Endodermal cell (in vitro differentiated cells): Measurements from ENCODE around the gene DYNLRB2. TPM values are rescaled to one million over a fixed set of nuclear protein-coding genes. Genes with fewer than 3 reads are reported as not detected.

Source experiments
- DNase-seq: peaks from one replicate; pipeline ENCODE4 v3.0.0-alpha.2; 2017
- H3K27ac ChIP-seq: 2 replicates; pipeline ENCODE4 v1.5.1; 2013; ENCODE audit warnings: mild to moderate bottlenecking, low read depth, low read length, moderate library complexity
- H3K27me3 ChIP-seq: 2 replicates; pipeline ENCODE4 v1.6.1; 2013; ENCODE audit warnings: mild to moderate bottlenecking, low read length, moderate library complexity; ENCODE audit not compliant: insufficient read depth, control insufficient read depth, poor library complexity, severe bottlenecking
- H3K36me3 ChIP-seq: 2 replicates; pipeline ENCODE4 v1.7.0; 2013; ENCODE audit warnings: mild to moderate bottlenecking, low read length, moderate library complexity; ENCODE audit not compliant: control insufficient read depth, insufficient read depth
- H3K4me1 ChIP-seq: one replicate; pipeline ENCODE4 v1.7.0; 2013; ENCODE audit warnings: low read length; ENCODE audit not compliant: control insufficient read depth, insufficient read depth
- H3K4me3 ChIP-seq: 2 replicates; pipeline ENCODE4 v1.5.1; 2013; ENCODE audit warnings: mild to moderate bottlenecking, low read length, moderate library complexity
- H3K9ac ChIP-seq: 2 replicates; pipeline ENCODE4 v1.6.1; 2013; ENCODE audit warnings: mild to moderate bottlenecking, low read length, moderate library complexity; ENCODE audit not compliant: poor library complexity, severe bottlenecking; ENCODE audit errors: extremely low read depth
- H3K9me3 ChIP-seq: 2 replicates; pipeline ENCODE4 v1.6.1; 2013; ENCODE audit warnings: mild to moderate bottlenecking, low read length, moderate library complexity; ENCODE audit not compliant: control insufficient read depth
- H3K27ac Mint-ChIP-seq: 2 replicates; pipeline ENCODE4 v1.8.0; 2020; ENCODE audit warnings: mixed read lengths
- H3K27me3 Mint-ChIP-seq: 2 replicates; pipeline ENCODE4 v1.8.0; 2021; ENCODE audit warnings: mild to moderate bottlenecking, mixed read lengths; ENCODE audit not compliant: insufficient read depth
- H3K36me3 Mint-ChIP-seq: 2 replicates; pipeline ENCODE4 v1.8.0; 2020; ENCODE audit warnings: low read depth, mixed read lengths
- H3K4me1 Mint-ChIP-seq: 2 replicates; pipeline ENCODE4 v1.8.0; 2020; ENCODE audit warnings: mixed read lengths
- H3K4me3 Mint-ChIP-seq: 2 replicates; pipeline ENCODE4 v1.8.0; 2020; ENCODE audit warnings: mild to moderate bottlenecking, moderate library complexity, mixed read lengths
- H3K9me3 Mint-ChIP-seq: 2 replicates; pipeline ENCODE4 v1.8.0; 2020; ENCODE audit warnings: mild to moderate bottlenecking, mixed read lengths
- CTCF ChIP-seq: fragments of 200-600 bp; sonication (generic); conservative IDR thresholded peaks from 2 replicates; pipeline ENCODE4 v1.5.0; 2021; ENCODE audit warnings: antibody characterized with exemption, mild to moderate bottlenecking
- WGBS, 2 experiments: methylation state at CpG; one replicate each; pipeline versions ENCODE4 v1.1.5 to v1.1.7; 2013; ENCODE audit warnings: missing lambda C conversion rate in 2 of 2, mixed read lengths in 1 of 2; ENCODE audit not compliant: insufficient coverage in 1 of 2, insufficient read length in 1 of 2; 5-methylcytosine and 5-hydroxymethylcytosine counted together
- total RNA-seq, 2 donors: library from RNA; stranded (reverse); fragmentation: NEBNext Ultra II Directional in 1 of 2; extraction: Animal tissue kit (Norgen Biotek cat#: 25700) in 1 of 2; gene quantifications; 2 replicates in 1 of 2; 3 replicates in 1 of 2; pipeline ENCODE4 v1.2.1, GENCODE V29; 2021

DYNLRB2 gene
- total RNA-seq, 2 donors from 2014 or later = not detected

- Mint-ChIP-seq H3K36me3 (no peaks in the 10 kb centered on the region), H3K9me3 (no peaks in the 10 kb centered on the region), H3K27ac (no peak overlapping the region), H3K4me1 (no peaks in the 10 kb centered on the region), H3K27me3 (peaks cover 22% of the 10 kb centered on the region), H3K4me3 (no peak overlapping the region)
- H3K9ac ChIP-seq = no peak overlapping the region
- no peak for DNase-seq
- no peaks in the 10 kb centered on the region for H3K36me3 ChIP-seq
- TF ChIP-seq CTCF = no peak
- H3K27ac ChIP-seq = no peak overlapping the region
- peaks cover 36% of the 10 kb centered on the region for H3K27me3 ChIP-seq
- H3K4me1 ChIP-seq = no peaks in the 10 kb centered on the region
- no peak overlapping the region for H3K4me3 ChIP-seq
- whole genome bisulfite sequencing, 2 experiments = 92% methylated on average over 2 of the region's 2 CpGs; no CpG with 5 or more reads in 1 of the 2 experiments
- H3K9me3 ChIP-seq = no peaks in the 10 kb centered on the region
These were observed 6.4 kb downstream of the DYNLRB2 start for GRCh38 chr16:80547145-80547544.

GRCh38 chr16:80552277-80552676 lies 11.5 kb downstream of the DYNLRB2 start:
- DNase-seq = no peak
- Mint-ChIP-seq H3K27me3 (peaks cover 6% of the 10 kb centered on the region), H3K9me3 (no peaks in the 10 kb centered on the region), H3K36me3 (no peaks in the 10 kb centered on the region), H3K4me3 (no peak overlapping the region), H3K27ac (no peak overlapping the region), H3K4me1 (no peaks in the 10 kb centered on the region)
- H3K9ac ChIP-seq = no peak overlapping the region
- no peaks in the 10 kb centered on the region for H3K9me3 ChIP-seq
- no peaks in the 10 kb centered on the region for H3K4me1 ChIP-seq
- TF ChIP-seq CTCF = no peak
- no peak overlapping the region for H3K4me3 ChIP-seq
- no peak overlapping the region for H3K27ac ChIP-seq
- peaks cover 34% of the 10 kb centered on the region for H3K27me3 ChIP-seq
- H3K36me3 ChIP-seq = no peaks in the 10 kb centered on the region
- 77 to 82% methylated on average over 5 of the region's 5 CpGs for whole genome bisulfite sequencing, 2 experiments

- WGBS, 2 experiments = 42 to 50% methylated on average over 1 to 2 of the region's 2 CpGs
- Histone ChIP-seq H3K36me3 (no peaks in the 10 kb centered on the region), H3K4me3 (no peak overlapping the region)
These were observed 13.2 kb downstream of the DYNLRB2 start for GRCh38 chr16:80554033-80554432.

More at GRCh38 chr16:80554033-80554432, 13.2 kb downstream of the DYNLRB2 start:
- Histone ChIP-seq H3K27me3 (peaks cover 29% of the 10 kb centered on the region), H3K4me1 (no peaks in the 10 kb centered on the region), H3K27ac (no peak overlapping the region), H3K9ac (no peak overlapping the region), H3K9me3 (no peaks in the 10 kb centered on the region)
- TF ChIP-seq CTCF = no peak
- H3K36me3 Mint-ChIP-seq = no peaks in the 10 kb centered on the region
- H3K4me1 Mint-ChIP-seq = no peaks in the 10 kb centered on the region
- no peaks in the 10 kb centered on the region for H3K9me3 Mint-ChIP-seq
- DNase-seq = no peak
- H3K4me3 Mint-ChIP-seq = no peak overlapping the region
- peaks cover 2% of the 10 kb centered on the region for H3K27me3 Mint-ChIP-seq
- H3K27ac Mint-ChIP-seq = no peak overlapping the region
